Right lung (tissue), 5 donors: ENCODE results near the gene RBFOX2. TPM values are rescaled to one million over a fixed set of nuclear protein-coding genes. Genes with fewer than 3 reads are reported as not detected.
"Not testable (repeated sequence)": the region's sequence is repeated elsewhere in the genome, so short reads cannot be mapped to it uniquely, and the experiment has no call there.

ENCODE experiments used
- DNase-seq, 2 donors: peaks; one replicate each; pipeline ENCODE4 v3.0.0-alpha.2; 2013
- polyA plus RNA-seq, 5 donors: library from polyadenylated mRNA; unstranded; fragments of 120-200 nt; gene quantifications; one replicate each; pipeline versions ENCODE4 v1.2.1 to v1.2.3, GENCODE V29; 2013; ENCODE audit warnings: inconsistent platforms in 1 of 5, low replicate concordance in 1 of 5; ENCODE audit not compliant: insufficient read length in 5 of 5, insufficient read depth in 1 of 5

Gene RBFOX2
- polyA plus RNA-seq, 5 donors: 121 to 167 (median 156) TPM

GRCh38 chr22:35708917-35709316 lies 319.7 kb downstream of the RBFOX2 start:
- DNase-seq: no peak

GRCh38 chr22:35708453-35708852 lies 320.2 kb downstream of the RBFOX2 start:
- DNase-seq: no peak

- no peak for DNase-seq
Observed at GRCh38 chr22:35705141-35705540, 323.5 kb downstream of the RBFOX2 start.

GRCh38 chr22:35703861-35704584 lies 324.6 kb downstream of the RBFOX2 start:
- no peak for DNase-seq

- not testable (repeated sequence) for DNase-seq
Observed at GRCh38 chr22:35699852-35700251, 328.8 kb downstream of the RBFOX2 start.

- no peak for DNase-seq
Observed at GRCh38 chr22:35697142-35697541, 331.5 kb downstream of the RBFOX2 start.

GRCh38 chr22:35695202-35695601 lies 333.4 kb downstream of the RBFOX2 start:
- no peak for DNase-seq

GRCh38 chr22:35690001-35690400 lies 338.6 kb downstream of the RBFOX2 start:
- no peak for DNase-seq

- DNase-seq: no peak
Observed at GRCh38 chr22:35688913-35689675, 339.5 kb downstream of the RBFOX2 start.

Other genes starting within 250 kb of the RBFOX2 start
- gene APOL3, start 131.9 kb upstream of the RBFOX2 start, polyA plus RNA-seq: 10 to 100 TPM; 33.4 to 43.9 (median 38.9) TPM
- gene APOL4, start 173.0 kb upstream of the RBFOX2 start, polyA plus RNA-seq: 10 to 100 TPM in 3 of 5 donors, 1 to 10 TPM in 2; 8.9 to 15.4 (median 10.3) TPM
- 10 to 100 TPM; 28.9 to 32.7 (median 29.9) TPM for gene APOL2, start 210.7 kb upstream of the RBFOX2 start, polyA plus RNA-seq
- 10 to 100 TPM in 3 of 5 donors, 1 to 10 TPM in 2; 8.2 to 16.7 (median 11.3) TPM for gene APOL1, start 224.3 kb upstream of the RBFOX2 start, polyA plus RNA-seq